Neural cell (in vitro differentiated cells): ENCODE data around the gene ARFGAP1. TPM values are rescaled to one million over a fixed set of nuclear protein-coding genes. Genes with fewer than 3 reads are reported as not detected.

ENCODE experiments used
- H2AFZ ChIP-seq: fragments of 200-600, 300-800 bp; sonication (generic), shearing (Covaris generic); 2 replicates; pipeline ENCODE4 v1.6.0; 2014; ENCODE audit warnings: low read depth, mild to moderate bottlenecking, antibody characterized with exemption, low read length, moderate library complexity
- H3F3A ChIP-seq: fragments of 200-600 bp; shearing (Covaris generic); 2 replicates; pipeline ENCODE4 v1.6.1; 2016; ENCODE audit warnings: mild to moderate bottlenecking, moderate library complexity, mixed read lengths, antibody characterized with exemption, low read length; ENCODE audit not compliant: insufficient read depth, poor library complexity, severe bottlenecking
- H3K27ac ChIP-seq: fragments of 200-600, 300-800 bp; sonication (generic), shearing (Covaris generic); 2 replicates; pipeline ENCODE4 v1.5.1; 2014; ENCODE audit warnings: mild to moderate bottlenecking, low read length, moderate library complexity
- H3K27me3 ChIP-seq: fragments of 300-800, 200-600 bp; sonication (generic), shearing (Covaris generic); 2 replicates; pipeline ENCODE4 v1.6.0; 2014; ENCODE audit warnings: mild to moderate bottlenecking, low read depth, low read length, moderate library complexity; ENCODE audit not compliant: insufficient read depth
- H3K36me3 ChIP-seq: fragments of 300-800, 200-600 bp; sonication (generic), shearing (Covaris generic); 2 replicates; pipeline ENCODE4 v1.5.1; 2014; ENCODE audit warnings: mild to moderate bottlenecking, antibody characterized with exemption, low read length, moderate library complexity; ENCODE audit not compliant: insufficient read depth
- H3K4me2 ChIP-seq: fragments of 300-800, 200-600 bp; sonication (generic), shearing (Covaris generic); 2 replicates; pipeline ENCODE4 v1.6.0; 2014; ENCODE audit warnings: mild to moderate bottlenecking, low read length
- H3K4me3 ChIP-seq: fragments of 300-800, 200-600 bp; sonication (generic), shearing (Covaris generic); 2 replicates; pipeline ENCODE4 v1.5.1; 2014; ENCODE audit warnings: mild to moderate bottlenecking, low read length, moderate library complexity
- H3K79me2 ChIP-seq: fragments of 200-600 bp; shearing (Covaris generic); replicated peaks from 2 replicates; pipeline ENCODE4 v1.6.0; 2014; ENCODE audit warnings: mild to moderate bottlenecking, low read length, moderate library complexity; ENCODE audit not compliant: insufficient read depth
- H3K9ac ChIP-seq: fragments of 300-800, 200-600 bp; sonication (generic), shearing (Covaris generic); 2 replicates; pipeline ENCODE4 v1.6.1; 2016; ENCODE audit warnings: mild to moderate bottlenecking, low read length, mixed read lengths
- H3K9me2 ChIP-seq: fragments of 200-600 bp; shearing (Covaris generic); 2 replicates; pipeline ENCODE4 v1.6.1; 2016; ENCODE audit warnings: mild to moderate bottlenecking, low read length, mixed read lengths; ENCODE audit not compliant: insufficient read depth
- H3K9me3 ChIP-seq: fragments of 200-600, 300-800 bp; sonication (generic), shearing (Covaris generic); 2 replicates; pipeline ENCODE4 v1.6.1; 2016; ENCODE audit warnings: mild to moderate bottlenecking, mixed run types, low read length, moderate library complexity, mixed read lengths
- H4K20me1 ChIP-seq: fragments of 200-600 bp; shearing (Covaris generic); 2 replicates; pipeline ENCODE4 v1.6.1; 2016; ENCODE audit warnings: mild to moderate bottlenecking, mixed run types; ENCODE audit not compliant: insufficient read depth
- EP300 ChIP-seq: fragments of 450-650 bp; conservative IDR thresholded peaks from 2 replicates; pipeline ENCODE4 v1.6.1; 2014; ENCODE audit warnings: antibody characterized with exemption, mild to moderate bottlenecking, moderate library complexity; ENCODE audit not compliant: poor library complexity, severe bottlenecking
- EZH2 ChIP-seq: fragments of 200-600, 300-800 bp; shearing (Covaris generic), sonication (generic); IDR thresholded peaks from 2 replicates; pipeline ENCODE4 v1.6.1; 2014; ENCODE audit warnings: antibody characterized with exemption, low read length, borderline replicate concordance, mild to moderate bottlenecking; ENCODE audit not compliant: insufficient read depth, poor library complexity, severe bottlenecking
- MXI1 ChIP-seq: fragments of 450-650 bp; conservative IDR thresholded peaks from 2 replicates; pipeline ENCODE4 v1.6.1; 2014; ENCODE audit warnings: antibody characterized with exemption, mild to moderate bottlenecking; ENCODE audit not compliant: poor library complexity, severe bottlenecking
- POLR2AphosphoS5 ChIP-seq: IDR thresholded peaks from 2 replicates; pipeline ENCODE4 v1.6.1; 2012
- RAD21 ChIP-seq: fragments of 450-650 bp; conservative IDR thresholded peaks from 2 replicates; pipeline ENCODE4 v1.6.1; 2014; ENCODE audit warnings: antibody characterized with exemption, mild to moderate bottlenecking, moderate library complexity
- SMC3 ChIP-seq: fragments of 450-650 bp; conservative IDR thresholded peaks from 2 replicates; pipeline ENCODE4 v1.6.1; 2014; ENCODE audit warnings: antibody characterized with exemption, mild to moderate bottlenecking, moderate library complexity; ENCODE audit not compliant: poor library complexity
- TAF1 ChIP-seq: IDR thresholded peaks from 2 replicates; pipeline ENCODE4 v1.6.1; 2012; ENCODE audit warnings: low read depth
- polyA plus RNA-seq: library from polyadenylated mRNA; depleted of rRNA; stranded (reverse); fragments of >200 nt; gene quantifications from 2 replicates; pipeline ENCODE4 v1.2.3, GENCODE V29; 2014
- TF ChIP-seq, protein P1 (sequence below): fragments of 450-650 bp; IDR thresholded peaks from 2 replicates; pipeline ENCODE4 v1.5.1; 2014; ENCODE audit warnings: antibody characterized with exemption, mild to moderate bottlenecking, moderate library complexity; ENCODE audit not compliant: poor library complexity, severe bottlenecking
- TF ChIP-seq, protein P2 (sequence below): IDR thresholded peaks from 2 replicates; pipeline ENCODE4 v1.6.1; 2012; ENCODE audit warnings: borderline replicate concordance

The ARFGAP1 gene
- polyA plus RNA-seq, 1 donor from 2014 or later: 70.2 TPM

DNA sequence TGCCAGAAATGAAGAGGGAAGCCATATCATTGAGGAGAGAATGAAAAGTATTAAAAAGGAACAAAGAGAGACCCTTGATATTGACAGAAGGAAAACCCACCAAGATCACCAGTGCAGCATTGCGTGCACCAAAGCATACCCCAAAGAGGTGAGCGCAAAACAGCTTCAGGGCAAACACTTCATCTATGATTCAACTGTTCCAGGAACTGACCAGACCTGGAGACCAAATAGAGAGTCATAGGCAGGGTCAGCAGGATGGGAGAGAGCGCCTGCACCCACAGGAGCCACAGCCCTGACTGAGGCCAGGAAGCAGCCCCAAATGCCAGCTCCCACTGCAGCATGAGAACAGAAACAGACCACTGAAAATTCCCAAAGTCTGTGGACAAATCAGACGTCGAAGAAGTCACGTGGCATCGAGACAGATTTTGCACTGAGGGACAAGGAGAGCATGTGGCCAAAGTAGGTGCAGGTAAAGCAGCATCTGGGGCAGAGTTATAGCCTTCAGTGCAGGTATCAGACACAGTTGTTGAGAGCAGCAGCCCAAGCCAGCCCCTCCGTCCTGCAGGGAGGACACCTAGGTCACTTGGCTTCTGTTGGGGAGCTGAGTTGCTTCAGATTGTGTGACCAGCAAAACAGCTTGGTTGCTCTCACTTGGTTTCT is 59.3 kb downstream of the ARFGAP1 start:
- H3K36me3 ChIP-seq: no peaks in the 10 kb centered on the region
- H3K9ac ChIP-seq: no peak overlapping the region
- no peak overlapping the region for H2AFZ ChIP-seq
- H3K79me2 ChIP-seq: no peaks in the 10 kb centered on the region
- TF ChIP-seq MXI1 (no peak), POLR2AphosphoS5 (no peak), EP300 (no peak), EZH2 (no peak), RAD21 (no peak), SMC3 (no peak), TAF1 (no peak)
- TF ChIP-seq, protein P1, sequence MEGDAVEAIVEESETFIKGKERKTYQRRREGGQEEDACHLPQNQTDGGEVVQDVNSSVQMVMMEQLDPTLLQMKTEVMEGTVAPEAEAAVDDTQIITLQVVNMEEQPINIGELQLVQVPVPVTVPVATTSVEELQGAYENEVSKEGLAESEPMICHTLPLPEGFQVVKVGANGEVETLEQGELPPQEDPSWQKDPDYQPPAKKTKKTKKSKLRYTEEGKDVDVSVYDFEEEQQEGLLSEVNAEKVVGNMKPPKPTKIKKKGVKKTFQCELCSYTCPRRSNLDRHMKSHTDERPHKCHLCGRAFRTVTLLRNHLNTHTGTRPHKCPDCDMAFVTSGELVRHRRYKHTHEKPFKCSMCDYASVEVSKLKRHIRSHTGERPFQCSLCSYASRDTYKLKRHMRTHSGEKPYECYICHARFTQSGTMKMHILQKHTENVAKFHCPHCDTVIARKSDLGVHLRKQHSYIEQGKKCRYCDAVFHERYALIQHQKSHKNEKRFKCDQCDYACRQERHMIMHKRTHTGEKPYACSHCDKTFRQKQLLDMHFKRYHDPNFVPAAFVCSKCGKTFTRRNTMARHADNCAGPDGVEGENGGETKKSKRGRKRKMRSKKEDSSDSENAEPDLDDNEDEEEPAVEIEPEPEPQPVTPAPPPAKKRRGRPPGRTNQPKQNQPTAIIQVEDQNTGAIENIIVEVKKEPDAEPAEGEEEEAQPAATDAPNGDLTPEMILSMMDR: no peak
- TF ChIP-seq, protein P2, sequence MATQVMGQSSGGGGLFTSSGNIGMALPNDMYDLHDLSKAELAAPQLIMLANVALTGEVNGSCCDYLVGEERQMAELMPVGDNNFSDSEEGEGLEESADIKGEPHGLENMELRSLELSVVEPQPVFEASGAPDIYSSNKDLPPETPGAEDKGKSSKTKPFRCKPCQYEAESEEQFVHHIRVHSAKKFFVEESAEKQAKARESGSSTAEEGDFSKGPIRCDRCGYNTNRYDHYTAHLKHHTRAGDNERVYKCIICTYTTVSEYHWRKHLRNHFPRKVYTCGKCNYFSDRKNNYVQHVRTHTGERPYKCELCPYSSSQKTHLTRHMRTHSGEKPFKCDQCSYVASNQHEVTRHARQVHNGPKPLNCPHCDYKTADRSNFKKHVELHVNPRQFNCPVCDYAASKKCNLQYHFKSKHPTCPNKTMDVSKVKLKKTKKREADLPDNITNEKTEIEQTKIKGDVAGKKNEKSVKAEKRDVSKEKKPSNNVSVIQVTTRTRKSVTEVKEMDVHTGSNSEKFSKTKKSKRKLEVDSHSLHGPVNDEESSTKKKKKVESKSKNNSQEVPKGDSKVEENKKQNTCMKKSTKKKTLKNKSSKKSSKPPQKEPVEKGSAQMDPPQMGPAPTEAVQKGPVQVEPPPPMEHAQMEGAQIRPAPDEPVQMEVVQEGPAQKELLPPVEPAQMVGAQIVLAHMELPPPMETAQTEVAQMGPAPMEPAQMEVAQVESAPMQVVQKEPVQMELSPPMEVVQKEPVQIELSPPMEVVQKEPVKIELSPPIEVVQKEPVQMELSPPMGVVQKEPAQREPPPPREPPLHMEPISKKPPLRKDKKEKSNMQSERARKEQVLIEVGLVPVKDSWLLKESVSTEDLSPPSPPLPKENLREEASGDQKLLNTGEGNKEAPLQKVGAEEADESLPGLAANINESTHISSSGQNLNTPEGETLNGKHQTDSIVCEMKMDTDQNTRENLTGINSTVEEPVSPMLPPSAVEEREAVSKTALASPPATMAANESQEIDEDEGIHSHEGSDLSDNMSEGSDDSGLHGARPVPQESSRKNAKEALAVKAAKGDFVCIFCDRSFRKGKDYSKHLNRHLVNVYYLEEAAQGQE: no peak
- no peaks in the 10 kb centered on the region for H4K20me1 ChIP-seq
- no peaks in the 10 kb centered on the region for H3F3A ChIP-seq
- no peaks in the 10 kb centered on the region for H3K9me2 ChIP-seq
- H3K4me2 ChIP-seq: no peak overlapping the region
- H3K27ac ChIP-seq: no peak overlapping the region
- H3K9me3 ChIP-seq: no peaks in the 10 kb centered on the region
- no peak overlapping the region for H3K4me3 ChIP-seq
- H3K27me3 ChIP-seq: no peaks in the 10 kb centered on the region

DNA sequence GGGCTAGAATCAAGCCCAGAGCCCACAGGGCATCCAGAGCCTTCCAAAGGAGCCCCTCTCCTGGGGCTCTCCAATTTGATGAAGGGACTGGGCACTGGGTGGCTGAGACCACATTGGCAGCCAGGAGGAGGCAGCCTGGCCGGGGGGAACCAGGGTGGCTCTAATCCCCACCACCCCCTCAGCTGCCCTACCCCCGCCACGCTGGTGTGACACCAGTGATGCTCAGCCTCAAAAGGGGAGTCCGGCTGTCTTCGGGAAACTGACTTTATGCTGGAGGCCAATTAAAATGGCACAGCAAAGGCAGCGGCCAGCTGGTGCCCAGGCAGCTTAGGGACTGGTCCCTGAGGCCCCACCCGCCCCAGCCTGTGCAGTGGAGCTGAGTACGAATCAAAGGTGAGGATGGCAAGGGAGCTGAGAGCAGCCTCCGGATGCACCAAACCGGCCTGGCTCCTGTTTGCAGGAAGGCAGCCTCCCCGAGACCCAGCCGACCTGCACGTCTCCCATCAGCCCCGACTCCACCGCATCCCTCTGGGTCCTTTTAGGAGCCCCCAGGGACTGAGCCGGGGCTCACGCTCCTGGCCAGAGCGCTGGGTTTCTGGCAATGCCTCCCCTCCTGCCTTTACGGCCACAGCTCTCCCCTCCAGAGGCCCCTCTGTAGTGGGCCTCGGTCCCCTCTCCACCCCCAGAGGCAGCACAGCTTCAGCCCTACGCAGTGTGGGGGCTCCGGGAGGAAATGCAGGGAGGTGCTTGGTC is 60.1 kb downstream of the ARFGAP1 start:
- H3K36me3 ChIP-seq: no peaks in the 10 kb centered on the region
- H3K4me3 ChIP-seq: no peak overlapping the region
- no peaks in the 10 kb centered on the region for H4K20me1 ChIP-seq

More for the DNA sequence above, 60.1 kb downstream of the ARFGAP1 start:
- H3F3A ChIP-seq: no peaks in the 10 kb centered on the region
- no peaks in the 10 kb centered on the region for H3K27me3 ChIP-seq
- no peak overlapping the region for H2AFZ ChIP-seq
- no peak overlapping the region for H3K27ac ChIP-seq
- H3K9me2 ChIP-seq: no peaks in the 10 kb centered on the region
- no peaks in the 10 kb centered on the region for H3K79me2 ChIP-seq
- no peak for TF ChIP-seq EZH2
- TF ChIP-seq EP300: no peak
- TF ChIP-seq TAF1: no peak
- H3K9me3 ChIP-seq: no peaks in the 10 kb centered on the region
- H3K4me2 ChIP-seq: no peak overlapping the region
- no peak overlapping the region for H3K9ac ChIP-seq
